ENCODE data around the gene CEP68. TPM values are rescaled to one million over a fixed set of nuclear protein-coding genes. Genes with fewer than 3 reads are reported as not detected.

CEP68 gene
- total and polyA plus RNA-seq, 2 experiments from 2014 or later: 7.3 to 7.9 TPM

DNA sequence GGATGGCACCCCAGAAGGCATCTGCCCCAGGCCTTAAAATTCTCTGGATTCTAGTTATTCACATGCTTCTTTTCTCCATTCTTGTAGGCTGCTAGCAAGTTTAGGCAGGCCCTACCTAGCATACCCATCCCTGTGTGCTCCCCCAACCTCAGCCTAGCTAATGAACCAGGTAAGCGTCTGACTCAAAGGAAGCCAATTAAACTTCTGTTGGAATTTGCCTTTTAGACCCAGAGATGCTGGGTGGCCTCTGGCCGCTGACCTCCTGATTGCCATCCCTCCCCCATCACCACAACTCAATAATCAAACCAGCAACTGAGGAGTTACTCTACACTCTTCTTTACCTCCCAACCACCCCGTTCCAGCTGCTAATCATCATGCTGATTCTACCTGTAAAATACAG is 19.0 kb upstream of the CEP68 start:
- Histone ChIP-seq H3K9me3 (ENCODE audit: low read depth) (no peaks in the 10 kb centered on the region), H3K27ac (no peak overlapping the region), H3K9ac (no peak overlapping the region), H3K4me1 (ENCODE audit: insufficient read depth) (no peaks in the 10 kb centered on the region), H3K4me3 (no peak overlapping the region), H3F3A (ENCODE audit: insufficient read depth) (no peaks in the 10 kb centered on the region), H3K4me2 (ENCODE audit: unreplicated experiment) (no peak overlapping the region), H4K20me1 (ENCODE audit: insufficient read depth) (no peaks in the 10 kb centered on the region), H3K27me3 (replicated peaks; ENCODE audit: insufficient read depth) (no peaks in the 10 kb centered on the region), H3K79me2 (ENCODE audit: insufficient read depth) (no peaks in the 10 kb centered on the region), H3K36me3 (ENCODE audit: low read depth) (no peaks in the 10 kb centered on the region), H3K9me2 (ENCODE audit: insufficient read depth) (no peaks in the 10 kb centered on the region), H2AFZ (no peak overlapping the region)
- in situ Hi-C loops (cut with MboI): loop anchor here (25.0 kb wide), 2 partner anchors 450 to 700 kb away; no protein-coding TSS in a partner anchor
- no peak for TF ChIP-seq EZH2phosphoT487 (IDR thresholded peaks at IDR 0.05; ENCODE audit: insufficient read depth, low read depth)
- no peak for TF ChIP-seq EZH2 (IDR thresholded peaks at IDR 0.05; ENCODE audit: insufficient read depth, poor library complexity, severe bottlenecking)
- WGBS, 2 experiments (ENCODE audit: low coverage in 1 of 2, low lambda C conversion rate in 2 of 2, missing lambda C conversion rate in 2 of 2): 54 to 68% methylated on average over 3 of the region's 3 CpGs
- no peak for DNase-seq

DNA sequence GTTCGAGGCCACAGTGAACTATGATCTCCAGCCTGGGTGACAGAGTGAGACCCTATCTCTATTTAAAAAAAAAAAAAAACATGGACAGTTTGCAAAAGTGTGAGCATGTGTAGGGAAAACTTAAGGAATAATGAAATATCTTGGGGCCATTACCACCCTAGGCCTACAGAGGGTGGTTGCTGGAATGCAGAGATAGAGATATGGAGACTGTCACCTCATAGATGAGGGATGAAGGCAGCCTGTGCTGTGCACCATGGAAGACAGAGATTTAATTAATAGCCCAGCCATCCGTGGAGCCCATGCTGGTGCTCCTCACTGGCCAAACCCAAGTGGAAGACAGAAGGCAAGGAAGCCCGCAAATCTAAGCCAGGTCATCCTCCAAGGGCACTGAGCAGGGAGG is 16.6 kb upstream of the CEP68 start:
- in situ Hi-C loops (cut with MboI): loop anchor here (25.0 kb wide), 2 partner anchors 452 to 702 kb away; no protein-coding TSS in a partner anchor
- H3K4me1 ChIP-seq (ENCODE audit: insufficient read depth): no peaks in the 10 kb centered on the region
- H3K9me3 ChIP-seq (ENCODE audit: low read depth): no peaks in the 10 kb centered on the region

GRCh38 chr2:65040400-65041261 is 15.6 kb upstream of the CEP68 start:
- no peaks in the 10 kb centered on the region for H3F3A ChIP-seq (ENCODE audit: insufficient read depth)
- no peaks in the 10 kb centered on the region for H3K36me3 ChIP-seq (ENCODE audit: low read depth)
- H4K20me1 ChIP-seq (ENCODE audit: insufficient read depth): no peaks in the 10 kb centered on the region
- H3K9me2 ChIP-seq (ENCODE audit: insufficient read depth): no peaks in the 10 kb centered on the region
- no peak overlapping the region for H3K9ac ChIP-seq
- WGBS, 2 experiments (ENCODE audit: low coverage in 1 of 2, low lambda C conversion rate in 2 of 2, missing lambda C conversion rate in 2 of 2): 24% methylated on average over 13 of the region's 13 CpGs
- peak overlapping the region; percentile 34 for H2AFZ ChIP-seq
- no peaks in the 10 kb centered on the region for H3K4me1 ChIP-seq (ENCODE audit: insufficient read depth)
- H3K27me3 ChIP-seq (replicated peaks; ENCODE audit: insufficient read depth): no peaks in the 10 kb centered on the region
- H3K9me3 ChIP-seq (ENCODE audit: low read depth): no peaks in the 10 kb centered on the region
- H3K4me3 ChIP-seq: peak overlapping the region; percentile 62
- no peaks in the 10 kb centered on the region for H3K79me2 ChIP-seq (ENCODE audit: insufficient read depth)
- in situ Hi-C loops (cut with MboI): loop anchor here (25.0 kb wide), 2 partner anchors 453 to 703 kb away; no protein-coding TSS in a partner anchor
- H3K4me2 ChIP-seq (ENCODE audit: unreplicated experiment): peak overlapping the region; percentile 67
- no peak overlapping the region for H3K27ac ChIP-seq
- peak; percentile 93 for DNase-seq
- no peak for TF ChIP-seq EZH2phosphoT487 (IDR thresholded peaks at IDR 0.05; ENCODE audit: insufficient read depth, low read depth)
- TF ChIP-seq EZH2 (IDR thresholded peaks at IDR 0.05; ENCODE audit: insufficient read depth, poor library complexity, severe bottlenecking): no peak

More for the DNA sequence above, 16.6 kb upstream of the CEP68 start:
- no peaks in the 10 kb centered on the region for H3F3A ChIP-seq (ENCODE audit: insufficient read depth)
- H2AFZ ChIP-seq: no peak overlapping the region
- H3K79me2 ChIP-seq (ENCODE audit: insufficient read depth): no peaks in the 10 kb centered on the region
- no peak overlapping the region for H3K4me2 ChIP-seq (ENCODE audit: unreplicated experiment)
- TF ChIP-seq EZH2 (IDR thresholded peaks at IDR 0.05; ENCODE audit: insufficient read depth, poor library complexity, severe bottlenecking): no peak
- no peak for TF ChIP-seq EZH2phosphoT487 (IDR thresholded peaks at IDR 0.05; ENCODE audit: insufficient read depth, low read depth)
- H3K36me3 ChIP-seq (ENCODE audit: low read depth): no peaks in the 10 kb centered on the region
- no peak for DNase-seq
- no peaks in the 10 kb centered on the region for H3K27me3 ChIP-seq (replicated peaks; ENCODE audit: insufficient read depth)
- WGBS, 2 experiments (ENCODE audit: low coverage in 1 of 2, low lambda C conversion rate in 2 of 2, missing lambda C conversion rate in 2 of 2): 77 to 80% methylated on average over 3 of the region's 3 CpGs
- H3K4me3 ChIP-seq: no peak overlapping the region
- no peak overlapping the region for H3K9ac ChIP-seq
- H3K9me2 ChIP-seq (ENCODE audit: insufficient read depth): no peaks in the 10 kb centered on the region
- no peak overlapping the region for H3K27ac ChIP-seq
- no peaks in the 10 kb centered on the region for H4K20me1 ChIP-seq (ENCODE audit: insufficient read depth)

GRCh38 chr2:65043001-65043400 is 13.2 kb upstream of the CEP68 start:
- Histone ChIP-seq H4K20me1 (ENCODE audit: insufficient read depth) (no peaks in the 10 kb centered on the region), H3K4me2 (ENCODE audit: unreplicated experiment) (no peak overlapping the region), H3K27ac (no peak overlapping the region), H3K9me3 (ENCODE audit: low read depth) (no peaks in the 10 kb centered on the region), H3F3A (ENCODE audit: insufficient read depth) (no peaks in the 10 kb centered on the region), H3K9me2 (ENCODE audit: insufficient read depth) (no peaks in the 10 kb centered on the region), H3K4me1 (ENCODE audit: insufficient read depth) (no peaks in the 10 kb centered on the region), H3K4me3 (no peak overlapping the region), H3K27me3 (replicated peaks; ENCODE audit: insufficient read depth) (no peaks in the 10 kb centered on the region), H2AFZ (no peak overlapping the region), H3K79me2 (ENCODE audit: insufficient read depth) (no peaks in the 10 kb centered on the region), H3K36me3 (ENCODE audit: low read depth) (no peaks in the 10 kb centered on the region), H3K9ac (no peak overlapping the region)
- in situ Hi-C loops (cut with MboI): loop anchor here (25.0 kb wide), 2 partner anchors 456 to 706 kb away; no protein-coding TSS in a partner anchor
- 58 to 63% methylated on average over 2 of the region's 2 CpGs for WGBS, 2 experiments (ENCODE audit: low coverage in 1 of 2, low lambda C conversion rate in 2 of 2, missing lambda C conversion rate in 2 of 2)
- no peak for TF ChIP-seq EZH2phosphoT487 (IDR thresholded peaks at IDR 0.05; ENCODE audit: insufficient read depth, low read depth)
- no peak for TF ChIP-seq EZH2 (IDR thresholded peaks at IDR 0.05; ENCODE audit: insufficient read depth, poor library complexity, severe bottlenecking)
- no peak for DNase-seq
